Measurements from ENCODE around the gene TOR1AIP1. TPM values are rescaled to one million over a fixed set of nuclear protein-coding genes. Genes with fewer than 3 reads are reported as not detected.

Gene TOR1AIP1
- polyA plus RNA-seq, 1 experiment, result 16.4 TPM

DNA sequence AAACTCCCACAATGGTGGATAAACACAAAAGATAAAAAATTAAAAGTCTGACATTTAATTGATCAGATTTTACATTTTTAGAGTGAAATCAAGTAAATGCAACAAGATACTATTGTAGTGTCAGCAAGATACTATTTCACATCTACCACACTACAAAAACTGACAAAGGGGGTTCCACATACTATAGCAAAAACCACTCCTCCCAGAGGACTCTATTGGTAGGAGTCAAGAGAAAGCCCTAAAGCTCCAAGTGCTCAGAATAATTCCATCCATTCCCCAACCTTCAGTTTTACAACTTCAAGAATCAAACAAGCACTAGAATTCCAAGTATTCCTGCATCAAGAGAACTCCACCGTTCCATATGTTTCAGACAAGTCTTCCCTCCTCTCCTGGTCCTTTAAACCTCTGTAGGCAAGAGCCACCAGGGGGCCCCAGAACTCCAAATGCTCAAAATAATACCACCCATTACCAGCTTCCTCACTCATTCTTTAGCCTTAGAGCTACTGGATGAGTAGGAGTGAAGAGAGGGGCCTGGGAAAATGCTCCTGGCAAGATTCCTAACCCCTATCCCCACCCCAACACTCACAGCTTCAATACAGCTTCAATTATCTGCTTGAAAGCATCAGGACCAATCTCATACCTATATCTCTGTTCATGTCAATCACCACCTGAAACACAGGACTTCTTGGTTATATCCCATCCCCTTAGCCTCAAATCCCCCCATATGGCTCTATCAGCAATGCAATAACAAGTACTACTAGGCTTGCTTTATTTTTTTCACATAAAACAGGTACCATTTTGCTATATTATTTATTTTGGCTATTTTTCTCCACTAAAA, 14.4 kb upstream of the TOR1AIP1 start:
- CTCF ChIA-PET, result interaction anchor here (0.6 to 6.1 kb wide), 21 partner anchors 10 to 610 kb away, joined by 3 to 77 read pairs (median 3); partner anchors contain the start of gene TOR1AIP2
- POLR2A ChIA-PET, result no interaction called here
- no peak overlapping the region for H3K4me3 ChIP-seq (ENCODE audit: low read depth, low read length)
- DNase-seq (ENCODE audit: low read depth), result no peak
- no peaks in the 10 kb centered on the region for H3K27me3 ChIP-seq (ENCODE audit: control insufficient read depth, insufficient read depth, low read length)
- peaks cover 8% of the 10 kb centered on the region for H3K36me3 ChIP-seq (ENCODE audit: control insufficient read depth, insufficient read depth, low read length)
- TF ChIP-seq, protein P1, sequence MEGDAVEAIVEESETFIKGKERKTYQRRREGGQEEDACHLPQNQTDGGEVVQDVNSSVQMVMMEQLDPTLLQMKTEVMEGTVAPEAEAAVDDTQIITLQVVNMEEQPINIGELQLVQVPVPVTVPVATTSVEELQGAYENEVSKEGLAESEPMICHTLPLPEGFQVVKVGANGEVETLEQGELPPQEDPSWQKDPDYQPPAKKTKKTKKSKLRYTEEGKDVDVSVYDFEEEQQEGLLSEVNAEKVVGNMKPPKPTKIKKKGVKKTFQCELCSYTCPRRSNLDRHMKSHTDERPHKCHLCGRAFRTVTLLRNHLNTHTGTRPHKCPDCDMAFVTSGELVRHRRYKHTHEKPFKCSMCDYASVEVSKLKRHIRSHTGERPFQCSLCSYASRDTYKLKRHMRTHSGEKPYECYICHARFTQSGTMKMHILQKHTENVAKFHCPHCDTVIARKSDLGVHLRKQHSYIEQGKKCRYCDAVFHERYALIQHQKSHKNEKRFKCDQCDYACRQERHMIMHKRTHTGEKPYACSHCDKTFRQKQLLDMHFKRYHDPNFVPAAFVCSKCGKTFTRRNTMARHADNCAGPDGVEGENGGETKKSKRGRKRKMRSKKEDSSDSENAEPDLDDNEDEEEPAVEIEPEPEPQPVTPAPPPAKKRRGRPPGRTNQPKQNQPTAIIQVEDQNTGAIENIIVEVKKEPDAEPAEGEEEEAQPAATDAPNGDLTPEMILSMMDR (IDR thresholded peaks at IDR 0.05; ENCODE audit: insufficient read depth, low read depth, low read length), result peak; percentile 87

DNA sequence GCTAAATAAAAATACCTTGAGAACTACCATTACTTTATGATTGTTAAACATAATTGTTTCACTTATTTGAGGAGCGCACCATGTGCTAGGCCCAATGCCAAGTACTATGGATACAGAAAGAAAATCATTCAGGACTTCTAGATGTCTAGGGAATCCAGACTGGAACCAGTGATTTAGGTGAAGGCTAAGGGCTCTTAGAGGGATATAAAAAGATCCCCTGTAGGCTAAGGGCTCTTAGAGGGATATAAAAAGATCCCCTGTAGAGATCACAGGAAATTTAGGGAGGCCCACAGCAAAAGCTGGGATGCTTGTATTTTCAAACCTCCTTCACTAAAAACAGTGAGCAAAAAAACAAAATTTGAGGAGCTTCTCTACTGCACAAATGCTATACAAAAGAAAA, 11.2 kb upstream of the TOR1AIP1 start:
- ChIA-PET CTCF (interaction anchor here (1.2 to 2.3 kb wide), 2 partner anchors 12 to 56 kb away, joined by 3 to 6 read pairs; no protein-coding TSS in a partner anchor), POLR2A (no interaction called here)
- TF ChIP-seq, protein P1 (IDR thresholded peaks at IDR 0.05; ENCODE audit: insufficient read depth, low read depth, low read length), result no peak
- DNase-seq (ENCODE audit: low read depth), result no peak
- H3K27me3 ChIP-seq (ENCODE audit: control insufficient read depth, insufficient read depth, low read length), result no peaks in the 10 kb centered on the region
- peaks cover 4% of the 10 kb centered on the region for H3K36me3 ChIP-seq (ENCODE audit: control insufficient read depth, insufficient read depth, low read length)
- H3K4me3 ChIP-seq (ENCODE audit: low read depth, low read length), result no peak overlapping the region

DNA sequence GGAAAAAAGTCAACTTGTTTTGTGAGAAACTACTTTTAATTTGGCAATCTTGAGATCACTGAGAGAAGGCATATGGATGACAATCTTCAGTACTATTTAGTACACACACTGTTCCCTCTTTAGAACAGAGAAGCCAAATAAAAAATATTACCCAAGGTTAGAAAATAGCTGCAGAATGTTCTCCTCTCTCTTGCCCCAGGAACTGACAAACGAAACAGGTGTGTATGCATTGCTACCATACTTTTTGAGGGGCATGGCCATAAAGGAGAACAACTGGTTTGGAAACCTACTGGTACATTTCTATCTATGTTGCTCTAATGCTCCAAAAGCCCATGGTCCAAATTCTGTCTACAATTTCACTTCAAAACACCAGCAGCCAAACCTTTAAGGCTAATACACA, 10.1 kb upstream of the TOR1AIP1 start:
- Histone ChIP-seq H3K4me3 (ENCODE audit: low read depth, low read length) (no peak overlapping the region), H3K36me3 (ENCODE audit: control insufficient read depth, insufficient read depth, low read length) (peaks cover 4% of the 10 kb centered on the region), H3K27me3 (ENCODE audit: control insufficient read depth, insufficient read depth, low read length) (no peaks in the 10 kb centered on the region)
- POLR2A ChIA-PET, result no interaction called here
- CTCF ChIA-PET, result no interaction called here
- TF ChIP-seq, protein P1 (IDR thresholded peaks at IDR 0.05; ENCODE audit: insufficient read depth, low read depth, low read length), result no peak
- DNase-seq (ENCODE audit: low read depth), result no peak

DNA sequence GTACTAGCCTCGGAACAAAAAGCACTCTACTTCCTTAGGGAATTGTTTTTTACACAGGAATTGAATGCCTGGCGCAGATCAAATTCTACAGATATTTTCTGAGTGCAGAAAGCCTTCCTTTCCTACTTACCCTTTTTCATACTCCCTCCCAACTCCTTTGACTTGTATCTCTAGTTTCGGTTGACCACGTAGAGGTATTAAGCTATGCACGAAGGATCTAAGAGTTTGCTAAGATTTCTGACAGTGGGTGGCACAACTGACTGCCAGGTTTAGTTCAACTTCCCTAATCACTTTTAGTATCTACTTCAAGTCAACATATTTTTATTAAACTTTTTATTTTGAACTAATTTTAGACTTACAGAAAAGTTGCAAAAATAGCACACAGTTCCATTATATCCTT, 9.5 kb upstream of the TOR1AIP1 start:
- ChIA-PET CTCF (no interaction called here), POLR2A (no interaction called here)
- TF ChIP-seq, protein P1 (IDR thresholded peaks at IDR 0.05; ENCODE audit: insufficient read depth, low read depth, low read length), result no peak
- no peak for DNase-seq (ENCODE audit: low read depth)
- no peaks in the 10 kb centered on the region for H3K27me3 ChIP-seq (ENCODE audit: control insufficient read depth, insufficient read depth, low read length)
- peaks cover 1% of the 10 kb centered on the region; the same call in 1 of the 2 replicates for H3K36me3 ChIP-seq (ENCODE audit: control insufficient read depth, insufficient read depth, low read length)
- no peak overlapping the region for H3K4me3 ChIP-seq (ENCODE audit: low read depth, low read length)

DNA sequence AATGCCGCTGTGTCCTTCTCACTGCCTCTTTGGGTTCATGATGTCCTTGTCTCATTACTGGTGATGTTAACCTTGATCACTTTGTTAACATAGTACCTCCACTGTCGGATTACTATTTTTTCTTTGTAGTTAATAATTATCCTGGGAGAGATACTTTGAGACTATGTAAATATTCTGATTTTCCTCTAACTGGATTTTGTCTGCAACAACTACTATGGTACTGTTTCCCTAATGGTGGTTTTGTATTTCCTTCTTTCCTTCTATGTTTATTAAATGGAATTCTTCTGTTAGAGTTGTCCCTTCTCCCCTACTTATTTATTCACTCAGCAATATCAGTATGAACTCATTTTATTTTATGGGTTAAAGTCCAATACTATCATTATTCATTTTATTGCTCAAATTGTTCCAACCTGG, 8.6 kb upstream of the TOR1AIP1 start:
- Histone ChIP-seq H3K36me3 (ENCODE audit: control insufficient read depth, insufficient read depth, low read length) (peaks cover 1% of the 10 kb centered on the region; the same call in 1 of the 2 replicates), H3K27me3 (ENCODE audit: control insufficient read depth, insufficient read depth, low read length) (no peaks in the 10 kb centered on the region), H3K4me3 (ENCODE audit: low read depth, low read length) (no peak overlapping the region)
- ChIA-PET CTCF (interaction anchor here (0.6 to 1.0 kb wide), 3 partner anchors 9 to 31 kb away, joined by 3 read pairs; no protein-coding TSS in a partner anchor), POLR2A (no interaction called here)
- DNase-seq (ENCODE audit: low read depth), result no peak
- TF ChIP-seq, protein P1 (IDR thresholded peaks at IDR 0.05; ENCODE audit: insufficient read depth, low read depth, low read length), result no peak
